GM23338 (cell line): ENCODE results near the gene UNC13A. TPM values are rescaled to one million over a fixed set of nuclear protein-coding genes. Genes with fewer than 3 reads are reported as not detected.

ENCODE experiments used
- ATAC-seq: fragments of 200-7000 bp; cut with Tn5 transposase; 3 replicates; pipeline ENCODE4 v1.9.1; 2020
- DNase-seq: peaks from one replicate; pipeline ENCODE4 v3.0.0-alpha.2; 2015; ENCODE audit warnings: low spot score
- H2AFZ ChIP-seq: fragments of 200-600 bp; sonication (generic); 2 replicates; pipeline ENCODE4 v1.8.0; 2016; ENCODE audit warnings: antibody characterized with exemption, mild to moderate bottlenecking, moderate library complexity
- H3F3A ChIP-seq: fragments of 200-600 bp; sonication (generic); replicated peaks from 2 replicates; pipeline ENCODE4 v1.8.0; 2017; ENCODE audit warnings: antibody characterized with exemption, mixed run types, low read depth
- H3K27ac ChIP-seq: fragments of 200-600 bp; sonication (generic); 2 replicates; pipeline ENCODE4 v1.6.1; 2016; ENCODE audit warnings: low read depth
- H3K27me3 ChIP-seq: fragments of 200-600 bp; sonication (generic); 2 replicates; pipeline ENCODE4 v1.8.0; 2016; ENCODE audit warnings: mild to moderate bottlenecking, mixed run types, moderate library complexity; ENCODE audit not compliant: insufficient read depth
- H3K36me3 ChIP-seq: fragments of 200-600 bp; sonication (generic); 2 replicates; pipeline ENCODE4 v1.8.0; 2016; ENCODE audit warnings: mild to moderate bottlenecking; ENCODE audit not compliant: insufficient read depth
- H3K4me1 ChIP-seq: fragments of 200-600 bp; sonication (generic); 2 replicates; pipeline ENCODE4 v1.8.0; 2016; ENCODE audit warnings: mild to moderate bottlenecking, moderate library complexity; ENCODE audit not compliant: insufficient read depth
- H3K4me2 ChIP-seq: fragments of 200-600 bp; sonication (generic); 2 replicates; pipeline ENCODE4 v1.7.1; 2017; ENCODE audit warnings: mixed run types
- H3K4me3 ChIP-seq: fragments of 200-600 bp; sonication (generic); 2 replicates; pipeline ENCODE4 v1.6.1; 2016; ENCODE audit warnings: mixed run types
- H3K79me2 ChIP-seq: fragments of 200-600 bp; sonication (generic); replicated peaks from 2 replicates; pipeline ENCODE4 v1.8.0; 2017; ENCODE audit warnings: mild to moderate bottlenecking; ENCODE audit not compliant: insufficient read depth
- H3K9me2 ChIP-seq: fragments of 200-600 bp; sonication (generic); 2 replicates; pipeline ENCODE4 v1.8.0; 2017; ENCODE audit not compliant: insufficient read depth
- H4K20me1 ChIP-seq: fragments of 200-600 bp; sonication (generic); replicated peaks from 2 replicates; pipeline ENCODE4 v1.8.0; 2017; ENCODE audit warnings: mild to moderate bottlenecking; ENCODE audit not compliant: insufficient read depth
- H3K27ac Mint-ChIP-seq: 2 replicates; pipeline ENCODE4 v1.8.0; 2020; ENCODE audit warnings: inconsistent platforms, mild to moderate bottlenecking, moderate library complexity, mixed read lengths
- H3K27me3 Mint-ChIP-seq: 3 replicates; pipeline ENCODE4 v1.8.0; 2022; ENCODE audit warnings: low read depth, mild to moderate bottlenecking, moderate library complexity, mixed read lengths, inconsistent platforms; ENCODE audit not compliant: insufficient read depth, poor library complexity
- H3K36me3 Mint-ChIP-seq: 3 replicates; pipeline ENCODE4 v1.8.0; 2021; ENCODE audit warnings: low read depth, mild to moderate bottlenecking, inconsistent platforms, moderate library complexity, mixed read lengths
- H3K4me1 Mint-ChIP-seq: 3 replicates; pipeline ENCODE4 v1.8.0; 2020; ENCODE audit warnings: mild to moderate bottlenecking, inconsistent platforms, mixed read lengths
- H3K4me3 Mint-ChIP-seq: 3 replicates; pipeline ENCODE4 v1.8.0; 2021; ENCODE audit warnings: moderate library complexity, mild to moderate bottlenecking, inconsistent platforms, mixed read lengths
- H3K9me3 Mint-ChIP-seq: 3 replicates; pipeline ENCODE4 v1.8.0; 2020; ENCODE audit warnings: moderate library complexity, mild to moderate bottlenecking, inconsistent platforms, mixed read lengths
- CREB1 ChIP-seq: fragments of 250-450 bp; sonication (Bioruptor Pico); IDR thresholded peaks from 2 replicates; pipeline ENCODE4 v1.5.0; 2020; ENCODE audit warnings: low read depth, mild to moderate bottlenecking, moderate library complexity
- ETS1 ChIP-seq: IDR thresholded peaks from 2 replicates; pipeline ENCODE4 v1.6.1; 2016; ENCODE audit warnings: antibody characterized with exemption
- EZH2 ChIP-seq: fragments of 200-600 bp; sonication (generic); IDR thresholded peaks from one replicate; pipeline ENCODE4 v1.8.0; 2017; ENCODE audit warnings: antibody characterized with exemption, mild to moderate bottlenecking, low read depth; ENCODE audit not compliant: unreplicated experiment
- EZH2phosphoT487 ChIP-seq: fragments of 200-600 bp; sonication (generic); IDR thresholded peaks from one replicate; pipeline ENCODE4 v1.8.1; 2018; ENCODE audit warnings: antibody characterized with exemption; ENCODE audit not compliant: unreplicated experiment
- JUNB ChIP-seq: IDR thresholded peaks from one replicate; pipeline ENCODE4 v1.6.1; 2016; ENCODE audit warnings: antibody characterized with exemption; ENCODE audit not compliant: unreplicated experiment
- NANOG ChIP-seq: IDR thresholded peaks from 2 replicates; pipeline ENCODE4 v1.6.1; 2016; ENCODE audit warnings: antibody characterized with exemption, borderline replicate concordance
- POLR2AphosphoS5 ChIP-seq: IDR thresholded peaks from 2 replicates; pipeline ENCODE4 v1.6.1; 2016; ENCODE audit warnings: antibody characterized with exemption, low read depth
- REST ChIP-seq: IDR thresholded peaks from one replicate; pipeline ENCODE4 v1.6.1; 2018; ENCODE audit warnings: antibody characterized with exemption; ENCODE audit not compliant: unreplicated experiment
- STAT1 ChIP-seq: IDR thresholded peaks from one replicate; pipeline ENCODE4 v1.6.1; 2016; ENCODE audit warnings: antibody characterized with exemption; ENCODE audit not compliant: unreplicated experiment
- ZNF114 ChIP-seq: fragments of 250-450 bp; sonication (Bioruptor Pico); IDR thresholded peaks from 2 replicates; pipeline ENCODE4 v1.5.0; 2020; ENCODE audit warnings: mild to moderate bottlenecking, moderate library complexity
- ZNF331 ChIP-seq: fragments of 250-450 bp; sonication (Bioruptor Pico); IDR thresholded peaks from 2 replicates; pipeline ENCODE4 v1.5.0; 2020; ENCODE audit warnings: low read depth, mild to moderate bottlenecking, moderate library complexity
- polyA plus RNA-seq: library from polyadenylated mRNA; unstranded; fragments of >200 nt; fragmentation: Nextera tagmentation; extraction: Ambion mirVana; gene quantifications from 2 replicates; pipeline ENCODE4 v1.2.1, GENCODE V29; 2016
- total RNA-seq: library from RNA; depleted of rRNA; stranded (reverse); fragments of >200 nt; shearing (Covaris generic); gene quantifications from 2 replicates; pipeline ENCODE4 v1.2.3, GENCODE V29; 2014
- TF ChIP-seq, protein P1 (sequence below): fragments of 250-450 bp; sonication (Bioruptor Pico); IDR thresholded peaks from 2 replicates; pipeline ENCODE4 v1.5.0; 2020; ENCODE audit warnings: mild to moderate bottlenecking, moderate library complexity
- TF ChIP-seq, protein P2 (sequence below), 2 experiments: fragments of 200-600 bp in 1 of 2; sonication (generic) in 1 of 2; conservative IDR thresholded peaks; 2 replicates each; pipeline versions ENCODE4 v1.5.1 to v1.6.1; 2016 to 2017; ENCODE audit warnings: antibody characterized with exemption in 2 of 2, low read depth in 2 of 2, mild to moderate bottlenecking in 2 of 2, moderate library complexity in 1 of 2

Gene UNC13A
- total and polyA plus RNA-seq, 2 experiments from 2014 or later = 9.5 to 30.4 TPM

DNA sequence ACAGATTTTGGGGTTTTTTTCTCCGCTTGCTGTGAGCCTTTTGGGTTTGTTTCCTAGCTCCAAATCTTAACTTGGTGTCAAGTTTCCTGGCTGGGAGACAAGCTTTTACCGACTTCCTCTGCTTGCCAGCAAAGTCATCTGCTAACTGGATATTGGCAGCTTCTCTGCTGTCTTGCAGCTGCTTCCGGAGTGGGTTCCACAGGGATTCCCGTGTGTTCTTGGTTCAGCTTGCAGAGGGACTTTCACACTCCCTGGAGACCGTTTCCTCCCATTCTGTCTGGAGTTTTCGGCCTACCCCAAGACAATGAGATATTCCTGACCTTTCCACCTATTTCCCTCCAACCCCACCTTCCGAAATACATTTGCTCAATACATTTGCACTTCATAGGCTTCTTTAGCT is 134.9 kb downstream of the UNC13A start:
- DNase-seq = peak; percentile 45
- H2AFZ ChIP-seq = no peak overlapping the region
- H3K36me3 Mint-ChIP-seq = peaks cover 3% of the 10 kb centered on the region; the same call in 2 of the 3 replicates

More for the DNA sequence above, 134.9 kb downstream of the UNC13A start:
- Histone ChIP-seq H3F3A (peaks cover 13% of the 10 kb centered on the region; the same call in 1 of the 2 replicates), H3K27me3 (peaks cover 4% of the 10 kb centered on the region; the same call in 1 of the 2 replicates), H3K79me2 (no peaks in the 10 kb centered on the region), H3K4me1 (0 out of 2 replicates have a peak, but pooled peaks cover 3% of the 10 kb centered on the region), H3K9me2 (no peaks in the 10 kb centered on the region; the same call in 1 of the 2 replicates), H3K4me3 (no peak overlapping the region), H3K27ac (no peak overlapping the region), H3K36me3 (no peaks in the 10 kb centered on the region), H4K20me1 (no peaks in the 10 kb centered on the region; the same call in 1 of the 2 replicates), H3K4me2 (no peak overlapping the region)
- Mint-ChIP-seq H3K9me3 (peaks cover 4% of the 10 kb centered on the region; the same call in 1 of the 3 replicates), H3K4me3 (no peak overlapping the region), H3K27ac (no peak overlapping the region; the same call in 1 of the 2 replicates), H3K4me1 (peaks cover 8% of the 10 kb centered on the region; the same call in 2 of the 3 replicates), H3K27me3 (peaks cover 10% of the 10 kb centered on the region)
- no peak for TF ChIP-seq NANOG
- TF ChIP-seq ZNF114 = no peak
- no peak for TF ChIP-seq ETS1
- TF ChIP-seq ZNF331 = no peak
- no peak for TF ChIP-seq STAT1
- no peak for TF ChIP-seq POLR2AphosphoS5
- TF ChIP-seq EZH2 = no peak
- TF ChIP-seq, protein P1, sequence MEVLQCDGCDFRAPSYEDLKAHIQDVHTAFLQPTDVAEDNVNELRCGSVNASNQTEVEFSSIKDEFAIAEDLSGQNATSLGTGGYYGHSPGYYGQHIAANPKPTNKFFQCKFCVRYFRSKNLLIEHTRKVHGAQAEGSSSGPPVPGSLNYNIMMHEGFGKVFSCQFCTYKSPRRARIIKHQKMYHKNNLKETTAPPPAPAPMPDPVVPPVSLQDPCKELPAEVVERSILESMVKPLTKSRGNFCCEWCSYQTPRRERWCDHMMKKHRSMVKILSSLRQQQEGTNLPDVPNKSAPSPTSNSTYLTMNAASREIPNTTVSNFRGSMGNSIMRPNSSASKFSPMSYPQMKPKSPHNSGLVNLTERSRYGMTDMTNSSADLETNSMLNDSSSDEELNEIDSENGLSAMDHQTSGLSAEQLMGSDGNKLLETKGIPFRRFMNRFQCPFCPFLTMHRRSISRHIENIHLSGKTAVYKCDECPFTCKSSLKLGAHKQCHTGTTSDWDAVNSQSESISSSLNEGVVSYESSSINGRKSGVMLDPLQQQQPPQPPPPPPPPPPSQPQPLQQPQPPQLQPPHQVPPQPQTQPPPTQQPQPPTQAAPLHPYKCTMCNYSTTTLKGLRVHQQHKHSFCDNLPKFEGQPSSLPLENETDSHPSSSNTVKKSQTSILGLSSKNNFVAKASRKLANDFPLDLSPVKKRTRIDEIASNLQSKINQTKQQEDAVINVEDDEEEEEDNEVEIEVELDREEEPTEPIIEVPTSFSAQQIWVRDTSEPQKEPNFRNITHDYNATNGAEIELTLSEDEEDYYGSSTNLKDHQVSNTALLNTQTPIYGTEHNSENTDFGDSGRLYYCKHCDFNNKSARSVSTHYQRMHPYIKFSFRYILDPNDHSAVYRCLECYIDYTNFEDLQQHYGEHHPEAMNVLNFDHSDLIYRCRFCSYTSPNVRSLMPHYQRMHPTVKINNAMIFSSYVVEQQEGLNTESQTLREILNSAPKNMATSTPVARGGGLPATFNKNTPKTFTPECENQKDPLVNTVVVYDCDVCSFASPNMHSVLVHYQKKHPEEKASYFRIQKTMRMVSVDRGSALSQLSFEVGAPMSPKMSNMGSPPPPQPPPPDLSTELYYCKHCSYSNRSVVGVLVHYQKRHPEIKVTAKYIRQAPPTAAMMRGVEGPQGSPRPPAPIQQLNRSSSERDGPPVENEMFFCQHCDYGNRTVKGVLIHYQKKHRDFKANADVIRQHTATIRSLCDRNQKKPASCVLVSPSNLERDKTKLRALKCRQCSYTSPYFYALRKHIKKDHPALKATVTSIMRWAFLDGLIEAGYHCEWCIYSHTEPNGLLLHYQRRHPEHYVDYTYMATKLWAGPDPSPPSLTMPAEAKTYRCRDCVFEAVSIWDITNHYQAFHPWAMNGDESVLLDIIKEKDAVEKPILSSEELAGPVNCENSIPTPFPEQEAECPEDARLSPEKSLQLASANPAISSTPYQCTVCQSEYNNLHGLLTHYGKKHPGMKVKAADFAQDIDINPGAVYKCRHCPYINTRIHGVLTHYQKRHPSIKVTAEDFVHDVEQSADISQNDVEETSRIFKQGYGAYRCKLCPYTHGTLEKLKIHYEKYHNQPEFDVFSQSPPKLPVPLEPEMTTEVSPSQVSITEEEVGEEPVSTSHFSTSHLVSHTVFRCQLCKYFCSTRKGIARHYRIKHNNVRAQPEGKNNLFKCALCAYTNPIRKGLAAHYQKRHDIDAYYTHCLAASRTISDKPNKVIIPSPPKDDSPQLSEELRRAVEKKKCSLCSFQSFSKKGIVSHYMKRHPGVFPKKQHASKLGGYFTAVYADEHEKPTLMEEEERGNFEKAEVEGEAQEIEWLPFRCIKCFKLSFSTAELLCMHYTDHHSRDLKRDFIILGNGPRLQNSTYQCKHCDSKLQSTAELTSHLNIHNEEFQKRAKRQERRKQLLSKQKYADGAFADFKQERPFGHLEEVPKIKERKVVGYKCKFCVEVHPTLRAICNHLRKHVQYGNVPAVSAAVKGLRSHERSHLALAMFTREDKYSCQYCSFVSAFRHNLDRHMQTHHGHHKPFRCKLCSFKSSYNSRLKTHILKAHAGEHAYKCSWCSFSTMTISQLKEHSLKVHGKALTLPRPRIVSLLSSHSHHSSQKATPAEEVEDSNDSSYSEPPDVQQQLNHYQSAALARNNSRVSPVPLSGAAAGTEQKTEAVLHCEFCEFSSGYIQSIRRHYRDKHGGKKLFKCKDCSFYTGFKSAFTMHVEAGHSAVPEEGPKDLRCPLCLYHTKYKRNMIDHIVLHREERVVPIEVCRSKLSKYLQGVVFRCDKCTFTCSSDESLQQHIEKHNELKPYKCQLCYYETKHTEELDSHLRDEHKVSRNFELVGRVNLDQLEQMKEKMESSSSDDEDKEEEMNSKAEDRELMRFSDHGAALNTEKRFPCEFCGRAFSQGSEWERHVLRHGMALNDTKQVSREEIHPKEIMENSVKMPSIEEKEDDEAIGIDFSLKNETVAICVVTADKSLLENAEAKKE (CRISPR knock-in tag) = no peak
- TF ChIP-seq EZH2phosphoT487 = no peak
- TF ChIP-seq, protein P2, sequence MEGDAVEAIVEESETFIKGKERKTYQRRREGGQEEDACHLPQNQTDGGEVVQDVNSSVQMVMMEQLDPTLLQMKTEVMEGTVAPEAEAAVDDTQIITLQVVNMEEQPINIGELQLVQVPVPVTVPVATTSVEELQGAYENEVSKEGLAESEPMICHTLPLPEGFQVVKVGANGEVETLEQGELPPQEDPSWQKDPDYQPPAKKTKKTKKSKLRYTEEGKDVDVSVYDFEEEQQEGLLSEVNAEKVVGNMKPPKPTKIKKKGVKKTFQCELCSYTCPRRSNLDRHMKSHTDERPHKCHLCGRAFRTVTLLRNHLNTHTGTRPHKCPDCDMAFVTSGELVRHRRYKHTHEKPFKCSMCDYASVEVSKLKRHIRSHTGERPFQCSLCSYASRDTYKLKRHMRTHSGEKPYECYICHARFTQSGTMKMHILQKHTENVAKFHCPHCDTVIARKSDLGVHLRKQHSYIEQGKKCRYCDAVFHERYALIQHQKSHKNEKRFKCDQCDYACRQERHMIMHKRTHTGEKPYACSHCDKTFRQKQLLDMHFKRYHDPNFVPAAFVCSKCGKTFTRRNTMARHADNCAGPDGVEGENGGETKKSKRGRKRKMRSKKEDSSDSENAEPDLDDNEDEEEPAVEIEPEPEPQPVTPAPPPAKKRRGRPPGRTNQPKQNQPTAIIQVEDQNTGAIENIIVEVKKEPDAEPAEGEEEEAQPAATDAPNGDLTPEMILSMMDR (conservative IDR thresholded peaks at IDR 0.05; ENCODE audit: low read depth in 2 of 2) = no peak
- TF ChIP-seq JUNB = no peak
- TF ChIP-seq CREB1 (CRISPR knock-in tag) = no peak
- no peak for TF ChIP-seq REST
- ATAC-seq = no peak
